Vagina (tissue), 2 donors: ENCODE data around the gene HES4. TPM values are rescaled to one million over a fixed set of nuclear protein-coding genes. Genes with fewer than 3 reads are reported as not detected.

ENCODE experiments used
- DNase-seq, 2 donors: peaks; one replicate each; pipeline ENCODE4 v3.0.0-alpha.2; 2017; ENCODE audit errors: extremely low spot score in 2 of 2
- H3K27ac ChIP-seq: fragments of 200-600 bp; sonication (generic); one replicate; pipeline ENCODE4 v1.5.1; 2019
- H3K27me3 ChIP-seq: fragments of 200-600 bp; sonication (generic); one replicate; pipeline ENCODE4 v1.5.1; 2019
- H3K36me3 ChIP-seq, 2 donors: fragments of 200-600 bp; sonication (generic); one replicate each; pipeline ENCODE4 v1.5.1; 2017 to 2019
- H3K4me1 ChIP-seq: fragments of 200-600 bp; sonication (generic); one replicate; pipeline ENCODE4 v1.5.1; 2019
- H3K4me3 ChIP-seq, 2 donors: fragments of 200-600 bp; sonication (generic); 1 replicate in 1 of 2; 2 replicates in 1 of 2; pipeline ENCODE4 v1.5.1; 2016 to 2019
- H3K9me3 ChIP-seq: fragments of 200-600 bp; sonication (generic); one replicate; pipeline ENCODE4 v1.5.1; 2019
- CTCF ChIP-seq, 3 experiments: fragments of 450-650 bp in 2 of 3; fragments of 200-600 bp in 1 of 3; sonication (generic) in 1 of 3; IDR thresholded peaks; one replicate each; pipeline ENCODE4 v1.5.1; 2017 to 2019; ENCODE audit warnings: antibody characterized with exemption in 3 of 3, mild to moderate bottlenecking in 2 of 3, moderate library complexity in 2 of 3
- POLR2A ChIP-seq, 2 donors: fragments of 450-650 bp; IDR thresholded peaks; one replicate each; pipeline ENCODE4 v1.6.1; 2017; ENCODE audit warnings: antibody characterized with exemption in 2 of 2, mild to moderate bottlenecking in 2 of 2, moderate library complexity in 2 of 2
- POLR2AphosphoS5 ChIP-seq, 2 donors: sonication (generic); formaldehyde crosslinking; IDR thresholded peaks; one replicate each; pipeline ENCODE4 v1.9.0; 2017; ENCODE audit warnings: antibody characterized with exemption in 2 of 2, mild to moderate bottlenecking in 2 of 2, low read depth in 1 of 2; ENCODE audit not compliant: insufficient read depth in 1 of 2
- intact Hi-C: fragments of 100-400 bp; cut with DNase I; formaldehyde crosslinking; loops from one replicate; pipeline ENCODE4 v1.15.1; 2023
- total RNA-seq: library from RNA; depleted of rRNA; stranded (reverse); fragments of >200 nt; gene quantifications from one replicate; pipeline ENCODE4 v1.2.3, GENCODE V29; 2016

The HES4 gene
- total RNA-seq, 1 donor from 2014 or later: 34.6 TPM

GRCh38 chr1:975896-976683 lies 23.8 kb downstream of the HES4 start:
- DNase-seq: no peak

GRCh38 chr1:975365-975764 lies 24.5 kb downstream of the HES4 start:
- TF ChIP-seq CTCF (IDR thresholded peaks at IDR 0.05) (no peak), POLR2A (IDR thresholded peaks at IDR 0.05) (no peak), POLR2AphosphoS5 (IDR thresholded peaks at IDR 0.05; ENCODE audit: insufficient read depth in 1 of 2, low read depth in 1 of 2) (no peak)
- DNase-seq: no peak
- no peaks in the 10 kb centered on the region for H3K9me3 ChIP-seq
- H3K4me1 ChIP-seq: peaks cover 27% of the 10 kb centered on the region
- no peak overlapping the region for H3K4me3 ChIP-seq
- intact Hi-C loops: no loop called here
- H3K27me3 ChIP-seq: peaks cover 4% of the 10 kb centered on the region
- H3K27ac ChIP-seq: no peak overlapping the region
- H3K36me3 ChIP-seq: no peaks in the 10 kb centered on the region

More at GRCh38 chr1:975896-976683, 23.8 kb downstream of the HES4 start:
- intact Hi-C loops: no loop called here
- Histone ChIP-seq H3K9me3 (no peaks in the 10 kb centered on the region), H3K4me1 (peaks cover 23% of the 10 kb centered on the region), H3K27me3 (peaks cover 4% of the 10 kb centered on the region), H3K36me3 (no peaks in the 10 kb centered on the region), H3K4me3 (peak overlapping the region; percentile 23 to 34), H3K27ac (no peak overlapping the region)
- peak in 2 of 3 experiments; percentile 24 to 59 for TF ChIP-seq CTCF (IDR thresholded peaks at IDR 0.05)
- TF ChIP-seq POLR2A (IDR thresholded peaks at IDR 0.05): no peak
- no peak for TF ChIP-seq POLR2AphosphoS5 (IDR thresholded peaks at IDR 0.05; ENCODE audit: insufficient read depth in 1 of 2, low read depth in 1 of 2)

GRCh38 chr1:974687-975328 lies 25.1 kb downstream of the HES4 start:
- H3K27me3 ChIP-seq: peaks cover 4% of the 10 kb centered on the region
- H3K4me1 ChIP-seq: peaks cover 27% of the 10 kb centered on the region
- no peak overlapping the region for H3K27ac ChIP-seq
- H3K4me3 ChIP-seq: no peak overlapping the region
- intact Hi-C loops: no loop called here
- H3K9me3 ChIP-seq: no peaks in the 10 kb centered on the region
- TF ChIP-seq POLR2AphosphoS5 (IDR thresholded peaks at IDR 0.05; ENCODE audit: insufficient read depth in 1 of 2, low read depth in 1 of 2) (no peak), POLR2A (IDR thresholded peaks at IDR 0.05) (no peak), CTCF (IDR thresholded peaks at IDR 0.05) (no peak)
- H3K36me3 ChIP-seq: no peaks in the 10 kb centered on the region
- DNase-seq: no peak

GRCh38 chr1:974293-974640 lies 25.6 kb downstream of the HES4 start:
- H3K4me3 ChIP-seq: no peak overlapping the region
- no peak for TF ChIP-seq POLR2AphosphoS5 (IDR thresholded peaks at IDR 0.05; ENCODE audit: insufficient read depth in 1 of 2, low read depth in 1 of 2)
- TF ChIP-seq POLR2A (IDR thresholded peaks at IDR 0.05): no peak
- TF ChIP-seq CTCF (IDR thresholded peaks at IDR 0.05): no peak
- peaks cover 27% of the 10 kb centered on the region for H3K4me1 ChIP-seq
- intact Hi-C loops: no loop called here
- peaks cover 4% of the 10 kb centered on the region for H3K27me3 ChIP-seq
- H3K9me3 ChIP-seq: no peaks in the 10 kb centered on the region
- DNase-seq: no peak
- H3K27ac ChIP-seq: no peak overlapping the region
- no peaks in the 10 kb centered on the region for H3K36me3 ChIP-seq
